CD4-positive, alpha-beta T cell treated with Interleukin-1 beta for 1 hour (primary cell): ENCODE data around the gene CDK14.

Source experiments
- DNase-seq, 2 donors: peaks; one replicate each; pipeline ENCODE4 v3.0.0-alpha.2; 2020 to 2022

The CDK14 gene

GRCh38 chr7:90817846-90818245 lies 221.7 kb downstream of the CDK14 start:
- no peak for DNase-seq

- no peak for DNase-seq
Measured at GRCh38 chr7:90818341-90818740, 222.2 kb downstream of the CDK14 start.

GRCh38 chr7:90821961-90822620 lies 226.0 kb downstream of the CDK14 start:
- DNase-seq: no peak

GRCh38 chr7:90824386-90825307 lies 228.5 kb downstream of the CDK14 start:
- no peak for DNase-seq

- DNase-seq: no peak
Measured at GRCh38 chr7:90825779-90826178, 229.7 kb downstream of the CDK14 start.

- DNase-seq: no peak
Measured at GRCh38 chr7:90828601-90829000, 232.5 kb downstream of the CDK14 start.

- no peak for DNase-seq
Measured at GRCh38 chr7:90830308-90830707, 234.2 kb downstream of the CDK14 start.

- no peak for DNase-seq
Measured at GRCh38 chr7:90832726-90833125, 236.6 kb downstream of the CDK14 start.

GRCh38 chr7:90833443-90833842 lies 237.3 kb downstream of the CDK14 start:
- DNase-seq: no peak

GRCh38 chr7:90834771-90835170 lies 238.7 kb downstream of the CDK14 start:
- no peak for DNase-seq

- no peak for DNase-seq
Measured at GRCh38 chr7:90835861-90836260, 239.7 kb downstream of the CDK14 start.

- DNase-seq: no peak
Measured at GRCh38 chr7:90836937-90837336, 240.8 kb downstream of the CDK14 start.

- DNase-seq: no peak
Measured at GRCh38 chr7:90838799-90839198, 242.7 kb downstream of the CDK14 start.

GRCh38 chr7:90839316-90839715 lies 243.2 kb downstream of the CDK14 start:
- no peak for DNase-seq

- no peak for DNase-seq
Measured at GRCh38 chr7:90839727-90840291, 243.7 kb downstream of the CDK14 start.

- DNase-seq: no peak
Measured at GRCh38 chr7:90841759-90842429, 245.8 kb downstream of the CDK14 start.

- DNase-seq: no peak
Measured at GRCh38 chr7:90842430-90842788, 246.3 kb downstream of the CDK14 start.

GRCh38 chr7:90843472-90843871 lies 247.4 kb downstream of the CDK14 start:
- no peak for DNase-seq

- no peak for DNase-seq
Measured at GRCh38 chr7:90844421-90844820, 248.3 kb downstream of the CDK14 start.

GRCh38 chr7:90846192-90846591 lies 250.1 kb downstream of the CDK14 start:
- no peak for DNase-seq

- no peak for DNase-seq
Measured at GRCh38 chr7:90850066-90850465, 253.9 kb downstream of the CDK14 start.

GRCh38 chr7:90850471-90850870 lies 254.3 kb downstream of the CDK14 start:
- no peak for DNase-seq

- DNase-seq: no peak
Measured at GRCh38 chr7:90853205-90853604, 257.1 kb downstream of the CDK14 start.
